GM23248 (cell line): ENCODE measurements around the gene TBL1X.

ENCODE experiments used
- EZH2 ChIP-seq: fragments of 200-600 bp; sonication (generic); IDR thresholded peaks from 2 replicates; pipeline ENCODE4 v1.6.1; 2018; ENCODE audit warnings: antibody characterized with exemption, mild to moderate bottlenecking; ENCODE audit not compliant: insufficient read depth, poor library complexity, severe bottlenecking
- EZH2phosphoT487 ChIP-seq: fragments of 200-600 bp; sonication (generic); IDR thresholded peaks from 2 replicates; pipeline ENCODE4 v1.6.1; 2018; ENCODE audit warnings: antibody characterized with exemption, moderate library complexity, mild to moderate bottlenecking, low read depth; ENCODE audit not compliant: insufficient read depth

DNA sequence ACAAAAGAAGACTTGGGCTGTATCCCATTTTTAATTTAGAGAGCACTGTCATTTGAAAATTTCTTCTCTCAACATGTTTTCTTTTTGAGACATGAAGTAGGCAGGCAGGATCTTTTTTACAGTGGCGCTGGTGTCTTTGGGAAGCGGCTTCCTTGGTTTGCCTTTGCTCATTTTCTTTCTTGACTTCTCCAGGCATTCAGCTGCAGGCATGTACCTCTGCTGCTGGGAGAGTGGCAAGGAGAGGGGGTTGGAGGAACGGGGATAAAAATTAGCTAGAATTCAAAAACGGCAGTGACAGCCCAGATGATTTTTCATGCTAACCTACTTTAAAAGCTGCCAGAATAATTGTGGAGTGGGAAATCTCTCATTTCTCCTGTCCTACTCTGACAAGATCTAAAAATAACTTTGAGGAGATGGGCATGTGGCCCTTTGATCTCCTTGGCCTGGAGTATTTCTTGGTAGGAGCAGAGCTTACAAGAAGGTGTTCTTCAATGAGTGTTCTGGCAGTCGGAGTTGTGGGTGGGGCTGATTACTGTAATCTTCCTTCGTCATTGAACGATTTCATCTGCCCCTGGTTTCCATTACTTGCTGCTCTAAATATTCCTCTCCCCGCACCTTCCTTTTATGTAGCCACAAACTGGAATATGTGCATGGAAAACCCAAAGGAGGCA lies 54.8 kb downstream of the TBL1X start:
- TF ChIP-seq EZH2: no peak
- TF ChIP-seq EZH2phosphoT487: no peak
